Measurements from ENCODE around the gene LTA.
A peak's percentile ranks its signal among the peaks of the same experiment; 100 is the strongest.

The LTA gene

DNA sequence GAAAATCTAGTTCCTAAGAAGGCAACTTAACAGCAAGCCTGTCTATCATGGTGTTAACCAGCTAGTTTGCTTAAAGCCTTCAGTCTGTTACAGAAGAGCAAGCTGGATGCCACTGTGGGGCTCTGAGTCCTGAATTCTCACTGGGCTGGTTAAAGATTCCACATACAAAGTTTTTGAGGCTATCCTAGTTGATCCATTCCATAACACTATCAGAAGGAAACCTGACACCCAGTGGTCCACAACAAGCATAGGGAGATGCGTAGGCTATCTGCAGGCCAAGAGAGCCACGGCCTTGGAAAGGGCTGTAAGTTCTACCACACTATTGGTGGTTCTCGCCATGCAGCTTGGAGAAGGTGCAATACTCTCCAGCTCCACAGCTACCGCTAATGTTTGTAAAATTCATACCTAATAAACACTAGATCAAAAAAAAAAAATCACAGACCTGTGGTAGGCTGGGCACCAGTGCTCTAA lies 43.7 kb upstream of the LTA start:
- CTCF ChIA-PET, result interaction anchor here (0.9 to 2.7 kb wide), 7 partner anchors 11 to 128 kb away, joined by 3 to 26 read pairs (median 3); partner anchors contain the start of gene DDX39B

DNA sequence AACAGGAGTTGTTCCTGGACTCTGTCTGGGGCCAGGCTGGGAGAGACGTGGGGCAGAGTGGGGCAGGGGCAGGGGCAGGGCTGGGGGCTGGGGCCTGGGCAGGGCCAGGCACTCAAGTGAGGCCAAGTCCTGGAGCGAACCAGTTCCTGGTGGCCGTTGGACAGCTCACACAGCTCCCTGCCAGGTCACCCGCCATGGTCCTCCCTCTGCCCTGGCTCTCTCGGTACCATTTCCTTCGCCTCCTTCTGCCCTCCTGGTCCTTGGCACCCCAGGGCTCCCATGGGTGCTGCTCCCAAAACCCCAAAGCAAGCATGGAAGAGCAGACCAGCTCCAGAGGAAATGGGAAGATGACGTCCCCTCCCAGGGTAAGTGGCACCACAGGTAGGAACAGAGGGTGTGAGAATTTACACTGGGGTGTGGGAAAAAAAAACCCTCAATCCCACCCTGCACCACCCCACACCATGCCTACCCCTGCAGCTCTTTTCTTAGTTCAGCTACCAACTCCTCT lies 43.2 kb upstream of the LTA start, which contains the start of gene MCCD1:
MCCD1 (plus strand) TSS at position 142 of the 508 bp plus-strand sequence; CDS start at position 195, 53 bp downstream.
- no peak within 1 kb of the TSS for H3K27ac ChIP-seq (ENCODE audit: extremely low read depth, low read depth, low read length)
- H3K9me3 ChIP-seq (ENCODE audit: control insufficient read depth, insufficient read depth, low read depth, low read length), result no peaks in the 10 kb centered on the region
- peaks cover 3% of the 10 kb centered on the region for H3K4me1 ChIP-seq (ENCODE audit: control insufficient read depth, insufficient read depth, low read length)
- CTCF ChIA-PET, result interaction anchor here (1.0 to 2.7 kb wide), 6 partner anchors 12 to 70 kb away, joined by 3 to 26 read pairs (median 4); partner anchors contain the start of gene DDX39B
- POLR2A ChIA-PET, result interaction anchor here (0.5 to 6.3 kb wide), 14 partner anchors 9 to 657 kb away, joined by 3 to 112 read pairs (median 6); partner anchors contain the start of genes ABHD16A, C6orf47, DDX39B and HSPA1A
- H3K4me3 ChIP-seq (ENCODE audit: low read depth, low read length), result no peak within 1 kb of the TSS
- H3K36me3 ChIP-seq (ENCODE audit: control insufficient read depth in 2 of 2, insufficient read depth in 1 of 2, low read length in 2 of 2), result peaks cover 35 to 49% of the 10 kb centered on the region in 2 experiments
- no peak for TF ChIP-seq ZNF114 (tag by site-specific recombination; IDR thresholded peaks at IDR 0.05)
- TF ChIP-seq ZNF792 (tag by site-specific recombination; IDR thresholded peaks at IDR 0.05), result no peak
- TF ChIP-seq, protein P1, sequence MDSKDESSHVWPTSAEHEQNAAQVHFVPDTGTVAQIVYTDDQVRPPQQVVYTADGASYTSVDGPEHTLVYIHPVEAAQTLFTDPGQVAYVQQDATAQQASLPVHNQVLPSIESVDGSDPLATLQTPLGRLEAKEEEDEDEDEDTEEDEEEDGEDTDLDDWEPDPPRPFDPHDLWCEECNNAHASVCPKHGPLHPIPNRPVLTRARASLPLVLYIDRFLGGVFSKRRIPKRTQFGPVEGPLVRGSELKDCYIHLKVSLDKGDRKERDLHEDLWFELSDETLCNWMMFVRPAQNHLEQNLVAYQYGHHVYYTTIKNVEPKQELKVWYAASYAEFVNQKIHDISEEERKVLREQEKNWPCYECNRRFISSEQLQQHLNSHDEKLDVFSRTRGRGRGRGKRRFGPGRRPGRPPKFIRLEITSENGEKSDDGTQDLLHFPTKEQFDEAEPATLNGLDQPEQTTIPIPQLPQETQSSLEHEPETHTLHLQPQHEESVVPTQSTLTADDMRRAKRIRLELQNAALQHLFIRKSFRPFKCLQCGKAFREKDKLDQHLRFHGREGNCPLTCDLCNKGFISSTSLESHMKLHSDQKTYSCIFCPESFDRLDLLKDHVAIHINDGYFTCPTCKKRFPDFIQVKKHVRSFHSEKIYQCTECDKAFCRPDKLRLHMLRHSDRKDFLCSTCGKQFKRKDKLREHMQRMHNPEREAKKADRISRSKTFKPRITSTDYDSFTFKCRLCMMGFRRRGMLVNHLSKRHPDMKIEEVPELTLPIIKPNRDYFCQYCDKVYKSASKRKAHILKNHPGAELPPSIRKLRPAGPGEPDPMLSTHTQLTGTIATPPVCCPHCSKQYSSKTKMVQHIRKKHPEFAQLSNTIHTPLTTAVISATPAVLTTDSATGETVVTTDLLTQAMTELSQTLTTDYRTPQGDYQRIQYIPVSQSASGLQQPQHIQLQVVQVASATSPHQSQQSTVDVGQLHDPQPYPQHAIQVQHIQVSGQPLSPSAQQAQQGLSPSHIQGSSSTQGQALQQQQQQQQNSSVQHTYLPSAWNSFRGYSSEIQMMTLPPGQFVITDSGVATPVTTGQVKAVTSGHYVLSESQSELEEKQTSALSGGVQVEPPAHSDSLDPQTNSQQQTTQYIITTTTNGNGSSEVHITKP (tag by site-specific recombination; IDR thresholded peaks at IDR 0.05), result peak; percentile 50; the same call in 1 of the 2 replicates
- no peak for TF ChIP-seq OSR2 (tag by site-specific recombination; IDR thresholded peaks at IDR 0.05)
- TF ChIP-seq ZNF629 (tag by site-specific recombination; IDR thresholded peaks at IDR 0.05), result no peak
- TF ChIP-seq, protein P2, sequence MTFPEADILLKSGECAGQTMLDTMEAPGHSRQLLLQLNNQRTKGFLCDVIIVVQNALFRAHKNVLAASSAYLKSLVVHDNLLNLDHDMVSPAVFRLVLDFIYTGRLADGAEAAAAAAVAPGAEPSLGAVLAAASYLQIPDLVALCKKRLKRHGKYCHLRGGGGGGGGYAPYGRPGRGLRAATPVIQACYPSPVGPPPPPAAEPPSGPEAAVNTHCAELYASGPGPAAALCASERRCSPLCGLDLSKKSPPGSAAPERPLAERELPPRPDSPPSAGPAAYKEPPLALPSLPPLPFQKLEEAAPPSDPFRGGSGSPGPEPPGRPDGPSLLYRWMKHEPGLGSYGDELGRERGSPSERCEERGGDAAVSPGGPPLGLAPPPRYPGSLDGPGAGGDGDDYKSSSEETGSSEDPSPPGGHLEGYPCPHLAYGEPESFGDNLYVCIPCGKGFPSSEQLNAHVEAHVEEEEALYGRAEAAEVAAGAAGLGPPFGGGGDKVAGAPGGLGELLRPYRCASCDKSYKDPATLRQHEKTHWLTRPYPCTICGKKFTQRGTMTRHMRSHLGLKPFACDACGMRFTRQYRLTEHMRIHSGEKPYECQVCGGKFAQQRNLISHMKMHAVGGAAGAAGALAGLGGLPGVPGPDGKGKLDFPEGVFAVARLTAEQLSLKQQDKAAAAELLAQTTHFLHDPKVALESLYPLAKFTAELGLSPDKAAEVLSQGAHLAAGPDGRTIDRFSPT (tag by site-specific recombination; IDR thresholded peaks at IDR 0.05), result peak; percentile 68
- TF ChIP-seq ZNF423 (tag by site-specific recombination; IDR thresholded peaks at IDR 0.05), result peak; percentile 93
- no peak for TF ChIP-seq ZNF623 (tag by site-specific recombination; IDR thresholded peaks at IDR 0.05)
- no peak for TF ChIP-seq ZNF548 (tag by site-specific recombination; IDR thresholded peaks at IDR 0.05)
- TF ChIP-seq ZNF274 (IDR thresholded peaks at IDR 0.05; ENCODE audit: low read length), result no peak
- TF ChIP-seq ZNF274 (tag by site-specific recombination; IDR thresholded peaks at IDR 0.05; ENCODE audit: borderline replicate concordance), result no peak

More for the DNA sequence above, 43.7 kb upstream of the LTA start:
- H3K4me3 ChIP-seq (ENCODE audit: low read depth, low read length), result no peak overlapping the region
- TF ChIP-seq ZNF501 (tag by site-specific recombination; IDR thresholded peaks at IDR 0.05) (no peak), ZNF544 (tag by site-specific recombination; IDR thresholded peaks at IDR 0.05) (no peak), ZNF214 (tag by site-specific recombination; IDR thresholded peaks at IDR 0.05; ENCODE audit: borderline replicate concordance) (no peak), ZNF600 (tag by site-specific recombination; IDR thresholded peaks at IDR 0.05) (peak; percentile 97), ZNF335 (tag by site-specific recombination; conservative IDR thresholded peaks at IDR 0.05) (no peak), ZNF747 (tag by site-specific recombination; IDR thresholded peaks at IDR 0.05) (no peak), ZNF660 (tag by site-specific recombination; IDR thresholded peaks at IDR 0.05) (peak; percentile 40; the same call in 1 of the 2 replicates), ZSCAN30 (tag by site-specific recombination; IDR thresholded peaks at IDR 0.05) (no peak), ZBTB17 (tag by site-specific recombination; IDR thresholded peaks at IDR 0.05) (peak; percentile 78), KLF10 (tag by site-specific recombination; IDR thresholded peaks at IDR 0.05) (peak; percentile 14; the same call in 1 of the 2 replicates)
- TF ChIP-seq, protein P3, sequence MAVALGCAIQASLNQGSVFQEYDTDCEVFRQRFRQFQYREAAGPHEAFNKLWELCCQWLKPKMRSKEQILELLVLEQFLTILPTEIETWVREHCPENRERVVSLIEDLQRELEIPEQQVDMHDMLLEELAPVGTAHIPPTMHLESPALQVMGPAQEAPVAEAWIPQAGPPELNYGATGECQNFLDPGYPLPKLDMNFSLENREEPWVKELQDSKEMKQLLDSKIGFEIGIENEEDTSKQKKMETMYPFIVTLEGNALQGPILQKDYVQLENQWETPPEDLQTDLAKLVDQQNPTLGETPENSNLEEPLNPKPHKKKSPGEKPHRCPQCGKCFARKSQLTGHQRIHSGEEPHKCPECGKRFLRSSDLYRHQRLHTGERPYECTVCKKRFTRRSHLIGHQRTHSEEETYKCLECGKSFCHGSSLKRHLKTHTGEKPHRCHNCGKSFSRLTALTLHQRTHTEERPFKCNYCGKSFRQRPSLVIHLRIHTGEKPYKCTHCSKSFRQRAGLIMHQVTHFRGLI (tag by site-specific recombination; IDR thresholded peaks at IDR 0.05), result no peak
- TF ChIP-seq, protein P1 (tag by site-specific recombination; IDR thresholded peaks at IDR 0.05), result peak; percentile 33
- TF ChIP-seq, protein P4, sequence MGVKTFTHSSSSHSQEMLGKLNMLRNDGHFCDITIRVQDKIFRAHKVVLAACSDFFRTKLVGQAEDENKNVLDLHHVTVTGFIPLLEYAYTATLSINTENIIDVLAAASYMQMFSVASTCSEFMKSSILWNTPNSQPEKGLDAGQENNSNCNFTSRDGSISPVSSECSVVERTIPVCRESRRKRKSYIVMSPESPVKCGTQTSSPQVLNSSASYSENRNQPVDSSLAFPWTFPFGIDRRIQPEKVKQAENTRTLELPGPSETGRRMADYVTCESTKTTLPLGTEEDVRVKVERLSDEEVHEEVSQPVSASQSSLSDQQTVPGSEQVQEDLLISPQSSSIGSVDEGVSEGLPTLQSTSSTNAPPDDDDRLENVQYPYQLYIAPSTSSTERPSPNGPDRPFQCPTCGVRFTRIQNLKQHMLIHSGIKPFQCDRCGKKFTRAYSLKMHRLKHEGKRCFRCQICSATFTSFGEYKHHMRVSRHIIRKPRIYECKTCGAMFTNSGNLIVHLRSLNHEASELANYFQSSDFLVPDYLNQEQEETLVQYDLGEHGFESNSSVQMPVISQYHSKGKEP (tag by site-specific recombination; IDR thresholded peaks at IDR 0.05), result peak; percentile 60; the same call in 1 of the 2 replicates
- POLR2A ChIA-PET, result interaction anchor here (0.5 to 6.3 kb wide), 12 partner anchors 10 to 610 kb away, joined by 3 to 112 read pairs (median 8); partner anchors contain the start of genes ABHD16A, C6orf47, DDX39B and HSPA1B
- H3K36me3 ChIP-seq (ENCODE audit: control insufficient read depth in 2 of 2, insufficient read depth in 1 of 2, low read length in 2 of 2), result peaks cover 30 to 44% of the 10 kb centered on the region in 2 experiments
- H3K4me1 ChIP-seq (ENCODE audit: control insufficient read depth, insufficient read depth, low read length), result peaks cover 3% of the 10 kb centered on the region
- no peak overlapping the region for H3K27ac ChIP-seq (ENCODE audit: extremely low read depth, low read depth, low read length)
- no peaks in the 10 kb centered on the region for H3K9me3 ChIP-seq (ENCODE audit: control insufficient read depth, insufficient read depth, low read depth, low read length)
